ENCODE results near the gene UCN2.

GRCh38 chr3:48571938-48572337, 8.4 kb upstream of the UCN2 start:
- TF ChIP-seq POLR2A (IDR thresholded peaks at IDR 0.05; ENCODE audit: low read depth, low read length) (no peak), POLR2AphosphoS5 (IDR thresholded peaks at IDR 0.05; ENCODE audit: low read depth, low read length) (no peak), TAF1 (IDR thresholded peaks at IDR 0.05; ENCODE audit: low read depth, low read length) (no peak), SPI1 (IDR thresholded peaks at IDR 0.05; ENCODE audit: low read depth, low read length) (no peak), PAX5 (IDR thresholded peaks at IDR 0.05; ENCODE audit: insufficient read depth, low read length, severe bottlenecking) (no peak), POU2F2 (IDR thresholded peaks at IDR 0.05; ENCODE audit: low read depth, low read length) (no peak)

Data from GM12891 (cell line).